Keratinocyte (primary cell): Measurements from ENCODE around the gene WDR17. TPM values are rescaled to one million over a fixed set of nuclear protein-coding genes. Genes with fewer than 3 reads are reported as not detected.

Source experiments
- DNase-seq: peaks from one replicate; pipeline ENCODE4 v3.0.0-alpha.2; 2011; ENCODE audit warnings: low read depth, missing footprints, low spot score
- FAIRE-seq: peaks from 2 replicates; lab custom pipeline; 2011; peaks lifted over from hg19 to GRCh38; lab: Jason Lieb, UNC
- H2AFZ ChIP-seq: 2 replicates; pipeline ENCODE4 v1.6.0; 2012; ENCODE audit warnings: low read length, control low read depth, inconsistent platforms; ENCODE audit not compliant: control insufficient read depth
- H3K27ac ChIP-seq: 2 replicates; pipeline ENCODE4 v1.5.1; 2011; ENCODE audit warnings: low read length; ENCODE audit not compliant: control insufficient read depth, insufficient read depth
- H3K27me3 ChIP-seq: 3 replicates; pipeline ENCODE4 v1.6.0; 2011; ENCODE audit warnings: low read length; ENCODE audit not compliant: control insufficient read depth, insufficient read depth; ENCODE audit errors: extremely low read depth
- H3K36me3 ChIP-seq, 2 experiments: 2 replicates in 1 of 2; 3 replicates in 1 of 2; pipeline ENCODE4 v1.5.1; 2011; ENCODE audit warnings: low read length in 2 of 2, mild to moderate bottlenecking in 1 of 2; ENCODE audit not compliant: control insufficient read depth in 2 of 2, insufficient read depth in 2 of 2; ENCODE audit errors: extremely low read depth in 1 of 2
- H3K4me1 ChIP-seq: 3 replicates; pipeline ENCODE4 v1.5.1; 2011; ENCODE audit warnings: low read length; ENCODE audit not compliant: control insufficient read depth, insufficient read depth; ENCODE audit errors: extremely low read depth
- H3K4me2 ChIP-seq: 3 replicates; pipeline ENCODE4 v1.6.0; 2011; ENCODE audit warnings: low read depth, low read length; ENCODE audit not compliant: control insufficient read depth, insufficient read depth; ENCODE audit errors: extremely low read depth
- H3K4me3 ChIP-seq, 3 experiments: fragments of 200-600 bp in 1 of 3; sonication (generic) in 1 of 3; 2 replicates in 2 of 3; 3 replicates in 1 of 3; pipeline ENCODE4 v1.5.1; 2011 to 2016; ENCODE audit warnings: low read length in 3 of 3, mild to moderate bottlenecking in 3 of 3, control low read depth in 2 of 3, inconsistent platforms in 1 of 3, low read depth in 1 of 3, mixed read lengths in 1 of 3, mixed run types in 1 of 3, moderate library complexity in 1 of 3; ENCODE audit not compliant: control insufficient read depth in 2 of 3, insufficient read depth in 2 of 3; ENCODE audit errors: extremely low read depth in 1 of 3
- H3K79me2 ChIP-seq: 2 replicates; pipeline ENCODE4 v1.6.0; 2012; ENCODE audit warnings: low read length; ENCODE audit not compliant: control insufficient read depth, insufficient read depth
- H3K9ac ChIP-seq: 3 replicates; pipeline ENCODE4 v1.6.0; 2011; ENCODE audit warnings: low read length; ENCODE audit not compliant: control insufficient read depth, insufficient read depth; ENCODE audit errors: extremely low read depth
- H3K9me1 ChIP-seq: 3 replicates; pipeline ENCODE4 v1.6.0; 2011; ENCODE audit warnings: low read length; ENCODE audit not compliant: control insufficient read depth, insufficient read depth; ENCODE audit errors: extremely low read depth
- H3K9me3 ChIP-seq: 2 replicates; pipeline ENCODE4 v1.5.1; 2012; ENCODE audit warnings: low read depth, low read length; ENCODE audit not compliant: control insufficient read depth
- H4K20me1 ChIP-seq: 3 replicates; pipeline ENCODE4 v1.6.0; 2011; ENCODE audit warnings: low read length; ENCODE audit not compliant: control insufficient read depth, insufficient read depth; ENCODE audit errors: extremely low read depth
- CTCF ChIP-seq, 3 experiments: IDR thresholded peaks in 1 of 3; conservative IDR thresholded peaks in 1 of 3; optimal IDR thresholded peaks in 1 of 3; 2 replicates in 2 of 3; 3 replicates in 1 of 3; pipeline versions ENCODE3 to v1.5.1; 2011; ENCODE audit warnings: low read length in 3 of 3, mild to moderate bottlenecking in 3 of 3, moderate library complexity in 2 of 3, control low read depth in 1 of 3, inconsistent platforms in 1 of 3; ENCODE audit not compliant: insufficient read depth in 2 of 3; ENCODE audit errors: extremely low read depth in 1 of 3
- EZH2 ChIP-seq: IDR thresholded peaks from one replicate; pipeline ENCODE4 v1.6.1; 2012; ENCODE audit warnings: inconsistent platforms, mild to moderate bottlenecking, low read length, moderate library complexity
- dilution Hi-C: fragments of 300-500 bp; cut with MboI; formaldehyde crosslinking; loops from one replicate; pipeline ENCODE4 v1.7.0; 2020; ENCODE audit warnings: low sequenced_read_pairs; ENCODE audit not compliant: extremely low pct_ligation_motif_present
- polyA plus RNA-seq, 5 experiments: library from polyadenylated mRNA; depleted of rRNA in 3 of 5; stranded (reverse) in 3 of 5; stranded (forward) in 1 of 5; unstranded in 1 of 5; fragments of >200 nt; gene quantifications; 1 replicate in 1 of 5; 2 replicates in 3 of 5; 3 replicates in 1 of 5; pipeline versions ENCODE4 v1.2.1 to v1.2.3, GENCODE V29; 2011 to 2012; ENCODE audit warnings: missing spikeins in 2 of 5, low read depth in 1 of 5, low replicate concordance in 1 of 5

The WDR17 gene
- polyA plus RNA-seq, 1 donor (not counting 4 experiments of a cell fraction or from before 2014, with no cell fraction given): 1.1 TPM

GRCh38 chr4:176186671-176187395 lies 121.2 kb downstream of the WDR17 start:
- H3K27ac ChIP-seq: no peak overlapping the region
- no peaks in the 10 kb centered on the region for H4K20me1 ChIP-seq
- TF ChIP-seq EZH2 (no peak), CTCF (optimal IDR thresholded peaks at IDR 0.05 in 1 of 3, IDR thresholded peaks at IDR 0.05 in 1 of 3, conservative IDR thresholded peaks at IDR 0.05 in 1 of 3; ENCODE audit: extremely low read depth in 1 of 3, insufficient read depth in 2 of 3, low read length in 3 of 3) (no peak)
- no peaks in the 10 kb centered on the region for H3K36me3 ChIP-seq
- no peak overlapping the region for H2AFZ ChIP-seq
- DNase-seq: no peak
- no peaks in the 10 kb centered on the region for H3K9me1 ChIP-seq
- no peak overlapping the region for H3K4me2 ChIP-seq
- no peaks in the 10 kb centered on the region for H3K79me2 ChIP-seq
- peaks cover 12% of the 10 kb centered on the region for H3K4me1 ChIP-seq
- H3K9ac ChIP-seq: no peak overlapping the region
- H3K9me3 ChIP-seq: no peaks in the 10 kb centered on the region
- dilution Hi-C loops: no loop called here
- no peak for FAIRE-seq
- H3K27me3 ChIP-seq: no peaks in the 10 kb centered on the region
- no peak overlapping the region for H3K4me3 ChIP-seq

DNA sequence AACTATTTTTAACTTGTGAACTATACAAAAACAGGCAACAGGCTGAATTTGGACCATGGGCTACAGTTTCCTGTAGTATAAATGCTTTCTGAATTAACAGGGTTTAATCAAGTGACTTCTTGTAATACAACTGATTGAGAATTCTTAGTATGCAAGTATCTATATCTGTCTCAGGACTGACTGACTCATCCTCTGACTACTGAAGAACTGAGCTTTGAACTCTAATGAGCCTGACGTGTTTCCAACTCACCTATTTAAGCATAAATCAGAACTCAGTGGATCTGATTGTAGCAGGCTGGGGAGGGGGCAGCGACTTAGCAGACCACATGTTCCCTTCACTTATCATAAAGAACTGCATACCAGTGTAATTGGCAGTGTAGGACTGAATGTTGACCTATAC lies 122.0 kb downstream of the WDR17 start:
- Histone ChIP-seq H3K36me3 (no peaks in the 10 kb centered on the region), H4K20me1 (no peaks in the 10 kb centered on the region), H3K4me3 (no peak overlapping the region), H3K9me1 (no peaks in the 10 kb centered on the region), H3K4me1 (peaks cover 15% of the 10 kb centered on the region), H3K27me3 (no peaks in the 10 kb centered on the region), H2AFZ (no peak overlapping the region), H3K27ac (peak overlapping the region; percentile 22), H3K9me3 (no peaks in the 10 kb centered on the region), H3K4me2 (peak overlapping the region; percentile 8), H3K79me2 (no peaks in the 10 kb centered on the region), H3K9ac (no peak overlapping the region)
- dilution Hi-C loops: no loop called here
- TF ChIP-seq EZH2 (no peak), CTCF (optimal IDR thresholded peaks at IDR 0.05 in 1 of 3, IDR thresholded peaks at IDR 0.05 in 1 of 3, conservative IDR thresholded peaks at IDR 0.05 in 1 of 3; ENCODE audit: extremely low read depth in 1 of 3, insufficient read depth in 2 of 3, low read length in 3 of 3) (no peak)
- FAIRE-seq (peak; percentile 36), DNase-seq (no peak)
